GM12878 (cell line): ENCODE results near the gene EDEM2. TPM values are rescaled to one million over a fixed set of nuclear protein-coding genes. Genes with fewer than 3 reads are reported as not detected.

Experiments used
- ATF3 ChIP-seq: IDR thresholded peaks from 2 replicates; pipeline ENCODE4 v1.6.1; 2011; ENCODE audit warnings: low read depth, mild to moderate bottlenecking, low read length, moderate library complexity, borderline replicate concordance; ENCODE audit errors: extremely low read depth
- BCL3 ChIP-seq: IDR thresholded peaks from 2 replicates; pipeline ENCODE4 v1.6.1; 2011; ENCODE audit warnings: borderline replicate concordance, low read depth, mild to moderate bottlenecking, moderate library complexity, low read length; ENCODE audit not compliant: insufficient read depth, poor library complexity, severe bottlenecking
- BMI1 ChIP-seq: fragments of 450-650 bp; IDR thresholded peaks from 2 replicates; pipeline ENCODE4 v1.6.1; 2016; ENCODE audit warnings: mild to moderate bottlenecking, moderate library complexity, borderline replicate concordance
- CBX3 ChIP-seq: fragments of 200-600 bp; sonication (generic); IDR thresholded peaks from 2 replicates; pipeline ENCODE4 v1.6.1; 2016; ENCODE audit warnings: low read depth, borderline replicate concordance
- CEBPZ ChIP-seq: fragments of 150-350 bp; IDR thresholded peaks from 2 replicates; pipeline ENCODE4 v1.6.1; 2016; ENCODE audit warnings: low read depth, low read length
- CUX1 ChIP-seq: IDR thresholded peaks from 2 replicates; pipeline ENCODE4 v1.6.1; 2012; ENCODE audit warnings: improper control_type of control experiment, low read depth, low read length; ENCODE audit not compliant: insufficient replicate concordance
- ELK1 ChIP-seq: IDR thresholded peaks from 2 replicates; pipeline ENCODE4 v1.6.1; 2012; ENCODE audit warnings: low read depth, low read length, improper control_type of control experiment
- HDAC2 ChIP-seq: fragments of 200-600 bp; sonication (generic); IDR thresholded peaks from 2 replicates; pipeline ENCODE4 v1.6.1; 2017
- HDAC6 ChIP-seq: fragments of 200-600 bp; sonication (generic); IDR thresholded peaks from one replicate; pipeline ENCODE4 v1.8.0; 2017; ENCODE audit warnings: antibody characterized with exemption; ENCODE audit not compliant: unreplicated experiment
- JUNB ChIP-seq: IDR thresholded peaks from 2 replicates; pipeline ENCODE4 v1.6.1; 2016; ENCODE audit warnings: antibody characterized with exemption, mild to moderate bottlenecking
- JUND ChIP-seq: IDR thresholded peaks from 2 replicates; pipeline ENCODE4 v1.6.1; 2012; ENCODE audit warnings: low read depth, mild to moderate bottlenecking, low read length, improper control_type of control experiment, moderate library complexity
- MEF2A ChIP-seq: IDR thresholded peaks from 2 replicates; pipeline ENCODE4 v1.6.1; 2011; ENCODE audit warnings: low read depth, mild to moderate bottlenecking, low read length, moderate library complexity; ENCODE audit not compliant: insufficient read depth
- PAX8 ChIP-seq: fragments of 450-650 bp; IDR thresholded peaks from 2 replicates; pipeline ENCODE4 v1.6.1; 2017; ENCODE audit warnings: mild to moderate bottlenecking, moderate library complexity
- RAD21 ChIP-seq: IDR thresholded peaks from 2 replicates; pipeline ENCODE4 v1.6.1; 2011; ENCODE audit warnings: mild to moderate bottlenecking, low read depth, low read length, moderate library complexity; ENCODE audit not compliant: insufficient read depth
- RAD51 ChIP-seq: fragments of 450-650 bp; IDR thresholded peaks from 2 replicates; pipeline ENCODE4 v1.6.1; 2016; ENCODE audit warnings: moderate library complexity, mild to moderate bottlenecking, inconsistent platforms
- SREBF1 ChIP-seq: IDR thresholded peaks from 2 replicates; pipeline ENCODE4 v1.6.1; 2012; ENCODE audit warnings: mild to moderate bottlenecking, low read length
- YBX1 ChIP-seq: fragments of 450-650 bp; IDR thresholded peaks from 2 replicates; pipeline ENCODE4 v1.6.1; 2016; ENCODE audit warnings: antibody characterized with exemption
- ZNF622 ChIP-seq: fragments of 450-650 bp; IDR thresholded peaks from 2 replicates; pipeline ENCODE4 v1.6.1; 2017; ENCODE audit warnings: mild to moderate bottlenecking, inconsistent platforms
- polyA plus RNA-seq, 11 experiments: library from polyadenylated mRNA; depleted of rRNA in 4 of 11; unstranded in 6 of 11; stranded (reverse) in 5 of 11; fragments of >200 nt; fragmentation: Nextera tagmentation in 4 of 11; fragmentation: Illumina TruSeq in 1 of 11; extraction: Ambion mirVana in 4 of 11; extraction: Trizol in 1 of 11; gene quantifications; 1 replicate in 1 of 11; 2 replicates in 10 of 11; pipeline versions ENCODE4 v1.2.1 to v1.2.3, GENCODE V29; 2011 to 2016; ENCODE audit warnings: inconsistent platforms in 2 of 11, missing spikeins in 2 of 11, low read depth in 1 of 11
- total RNA-seq, 4 experiments: library from RNA; depleted of rRNA in 3 of 4; stranded (reverse); fragments of >200 nt in 3 of 4; fragmentation: Illumina TruSeq in 1 of 4; extraction: Trizol in 1 of 4; gene quantifications; 2 replicates each; pipeline versions ENCODE4 v1.2.1 to v1.2.3, GENCODE V29; 2013 to 2021

The EDEM2 gene
- total and polyA plus RNA-seq, 10 of the 15 experiments (the other 5 are each of a cell fraction or from before 2014, with no cell fraction given) = 9.9 to 24.8 (median 14.8) TPM

- TF ChIP-seq CUX1 (no peak), MEF2A (peak; percentile 37; the same call in 1 of the 2 replicates), RAD51 (peak; percentile 47; the same call in 1 of the 2 replicates), ZNF622 (no peak), JUND (no peak), YBX1 (no peak), RAD21 (peak; percentile 64), BCL3 (no peak), HDAC6 (peak; percentile 38), SREBF1 (peak; percentile 70), ATF3 (no peak), CBX3 (no peak), ELK1 (peak; percentile 60; the same call in 1 of the 2 replicates), PAX8 (no peak), JUNB (no peak), CEBPZ (no peak), HDAC2 (no peak), BMI1 (no peak)
Measured at GRCh38 chr20:35092524-35093266, 54.4 kb downstream of the EDEM2 start, which contains the start of gene TRPC4AP (continued).
